Left cardiac atrium (tissue), 2 donors: ENCODE measurements around the gene RAD18. TPM values are rescaled to one million over a fixed set of nuclear protein-coding genes. Genes with fewer than 3 reads are reported as not detected.

Experiments used
- total RNA-seq, 2 donors: library from RNA; stranded (reverse); fragmentation: NEBNext Ultra II Directional; extraction: Animal tissue kit (Norgen Biotek cat#: 25700); gene quantifications; one replicate each; pipeline ENCODE4 v1.2.1, GENCODE V29; 2021
- donor health status: DM: no; HTN: yes; CAD: no; lungs with severe emphysema.
- donor health status: DM: yes; HTN: yes; CAD: no.

The RAD18 gene
- total RNA-seq, 2 donors from 2014 or later = 4.2 to 13.5 TPM

Other genes starting within 250 kb of the RAD18 start
- gene CAV3, start 229.7 kb downstream of the RAD18 start, total RNA-seq = 10 to 100 TPM; 17.6 to 20.4 TPM
- gene OXTR, start 193.9 kb downstream of the RAD18 start, total RNA-seq = under 1 TPM; 0.47 to 0.59 TPM